GM12891 (cell line): ENCODE data around the gene MAP2K4.

Experiments
- PAX5 ChIP-seq: IDR thresholded peaks from 2 replicates; pipeline ENCODE4 v1.6.1; 2011; ENCODE audit warnings: low read length, moderate library complexity, mild to moderate bottlenecking; ENCODE audit not compliant: insufficient read depth, severe bottlenecking
- POLR2A ChIP-seq: IDR thresholded peaks from 2 replicates; pipeline ENCODE4 v1.6.1; 2011; ENCODE audit warnings: low read depth, low read length, control low read depth
- POLR2AphosphoS5 ChIP-seq: IDR thresholded peaks from 2 replicates; pipeline ENCODE4 v1.6.1; 2011; ENCODE audit warnings: low read depth, low read length, control low read depth
- SPI1 ChIP-seq: IDR thresholded peaks from 2 replicates; pipeline ENCODE4 v1.6.1; 2011; ENCODE audit warnings: low read depth, low read length, control low read depth
- TAF1 ChIP-seq: IDR thresholded peaks from 2 replicates; pipeline ENCODE4 v1.6.1; 2011; ENCODE audit warnings: low read depth, low read length, control low read depth

DNA sequence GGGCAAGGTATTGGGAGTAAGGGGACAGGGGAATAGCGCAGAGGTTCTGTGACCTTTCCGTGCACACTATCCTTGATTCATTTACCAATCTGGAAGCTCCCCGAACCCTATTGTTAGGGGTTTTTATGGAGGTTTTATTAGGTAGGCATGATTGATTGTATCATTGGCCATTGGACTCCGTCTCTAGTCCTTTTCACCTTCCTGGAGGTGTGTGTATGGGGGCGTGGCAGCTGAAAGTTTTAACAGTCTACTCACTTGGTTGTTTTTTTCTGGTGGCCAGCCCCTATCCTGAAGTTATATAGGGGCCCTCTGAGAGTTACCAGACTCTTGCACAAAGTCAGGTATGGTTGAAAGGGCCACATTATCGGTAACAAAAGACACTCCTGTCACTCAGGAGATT is 23.0 kb downstream of the MAP2K4 start:
- TF ChIP-seq TAF1 (no peak), POLR2A (no peak), POLR2AphosphoS5 (no peak), PAX5 (no peak), SPI1 (no peak)
